ENCODE results near the gene VEGFB. TPM values are rescaled to one million over a fixed set of nuclear protein-coding genes. Genes with fewer than 3 reads are reported as not detected.

VEGFB gene
- total RNA-seq, 4 donors from 2014 or later = 56.1 to 75.0 (median 65.5) TPM

- DNase-seq (ENCODE audit: low spot score in 2 of 2) = no peak
- H3K36me3 ChIP-seq = peaks cover 8% of the 10 kb centered on the region
- H3K4me1 ChIP-seq = peaks cover 22% of the 10 kb centered on the region
- no peak overlapping the region for H3K27ac ChIP-seq
- no peaks in the 10 kb centered on the region for H3K27me3 ChIP-seq
- H3K9me3 ChIP-seq = no peaks in the 10 kb centered on the region
- no peak overlapping the region for H3K4me3 ChIP-seq
- TF ChIP-seq EP300 (IDR thresholded peaks at IDR 0.05) = no peak
- TF ChIP-seq POLR2A (IDR thresholded peaks at IDR 0.05) = no peak
- no peak for TF ChIP-seq POLR2AphosphoS5 (IDR thresholded peaks at IDR 0.05)
- WGBS = 81% methylated on average over 5 of the region's 17 CpGs
Observed at GRCh38 chr11:64220271-64220670, 14.1 kb upstream of the VEGFB start.

DNA sequence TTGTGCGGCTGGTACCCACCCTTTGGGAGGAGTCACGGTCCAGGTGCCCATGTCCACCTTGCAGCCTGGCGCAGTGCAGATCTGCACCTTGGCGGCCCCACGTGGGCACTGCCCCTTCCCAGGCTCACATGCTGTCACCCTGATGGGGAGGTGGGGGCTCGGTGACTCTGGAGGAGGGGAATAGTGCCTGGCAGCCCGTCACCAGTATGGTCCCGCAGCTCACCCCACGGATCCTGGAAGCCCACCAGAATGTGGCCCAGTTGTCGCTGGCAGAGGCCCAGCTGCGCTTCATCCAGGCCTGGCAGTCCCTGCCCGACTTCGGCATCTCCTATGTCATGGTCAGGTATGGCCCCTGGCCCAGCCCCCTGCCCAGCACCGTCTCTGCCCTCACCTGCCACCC, 13.6 kb upstream of the VEGFB start:
- no peak for TF ChIP-seq POLR2AphosphoS5 (IDR thresholded peaks at IDR 0.05)
- TF ChIP-seq CTCF (IDR thresholded peaks at IDR 0.05) = no peak
- TF ChIP-seq EP300 (IDR thresholded peaks at IDR 0.05) = no peak
- TF ChIP-seq POLR2A (IDR thresholded peaks at IDR 0.05) = no peak
- Histone ChIP-seq H3K4me3 (no peak overlapping the region), H3K27ac (no peak overlapping the region), H3K36me3 (peaks cover 8% of the 10 kb centered on the region), H3K9me3 (no peaks in the 10 kb centered on the region), H3K27me3 (no peaks in the 10 kb centered on the region), H3K4me1 (peaks cover 27% of the 10 kb centered on the region)
- no peak for DNase-seq (ENCODE audit: low spot score in 2 of 2)
- WGBS = 82% methylated on average over 5 of the region's 14 CpGs

DNA sequence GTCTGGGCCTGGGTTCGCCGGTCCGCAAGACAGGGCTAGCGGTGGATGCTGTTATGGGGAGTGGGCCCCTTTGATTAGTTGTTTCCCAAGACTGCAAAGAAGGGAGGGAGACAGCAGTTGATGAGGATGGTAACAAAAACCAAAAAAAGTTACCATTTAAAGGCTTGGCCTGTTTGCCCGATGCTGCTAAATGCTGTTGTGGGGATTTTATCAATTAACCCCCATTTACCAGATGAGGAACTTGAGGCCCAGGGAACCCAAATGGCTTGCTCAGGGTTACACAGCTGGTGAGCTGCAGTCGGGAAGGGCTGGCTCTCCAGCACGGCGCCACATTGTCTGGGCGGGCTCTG, 11.8 kb upstream of the VEGFB start:
- Histone ChIP-seq H3K4me1 (peaks cover 40% of the 10 kb centered on the region), H3K4me3 (no peak overlapping the region), H3K36me3 (peaks cover 8% of the 10 kb centered on the region), H3K9me3 (no peaks in the 10 kb centered on the region), H3K27me3 (no peaks in the 10 kb centered on the region), H3K27ac (no peak overlapping the region)
- TF ChIP-seq POLR2A (IDR thresholded peaks at IDR 0.05) (no peak), EP300 (IDR thresholded peaks at IDR 0.05) (no peak), CTCF (IDR thresholded peaks at IDR 0.05) (no peak), POLR2AphosphoS5 (IDR thresholded peaks at IDR 0.05) (no peak)
- DNase-seq (ENCODE audit: low spot score in 2 of 2) = no peak
- 36% methylated on average over 6 of the region's 9 CpGs for WGBS

- Histone ChIP-seq H3K4me3 (no peak overlapping the region), H3K9me3 (no peaks in the 10 kb centered on the region), H3K27me3 (no peaks in the 10 kb centered on the region), H3K36me3 (peaks cover 8% of the 10 kb centered on the region), H3K27ac (no peak overlapping the region), H3K4me1 (peaks cover 45% of the 10 kb centered on the region)
- TF ChIP-seq POLR2AphosphoS5 (IDR thresholded peaks at IDR 0.05) (no peak), EP300 (IDR thresholded peaks at IDR 0.05) (no peak), POLR2A (IDR thresholded peaks at IDR 0.05) (no peak), CTCF (IDR thresholded peaks at IDR 0.05) (no peak)
- DNase-seq (ENCODE audit: low spot score in 2 of 2) = peak in 1 of 2 donors; percentile 66
- WGBS = 72% methylated on average over 12 of the region's 24 CpGs
Observed at GRCh38 chr11:64223001-64223651, 11.3 kb upstream of the VEGFB start.

GRCh38 chr11:64224151-64224890, 10.1 kb upstream of the VEGFB start:
- TF ChIP-seq POLR2A (IDR thresholded peaks at IDR 0.05) (no peak), CTCF (IDR thresholded peaks at IDR 0.05) (no peak), POLR2AphosphoS5 (IDR thresholded peaks at IDR 0.05) (no peak), EP300 (IDR thresholded peaks at IDR 0.05) (no peak)
- Histone ChIP-seq H3K9me3 (no peaks in the 10 kb centered on the region), H3K4me3 (no peak overlapping the region), H3K27ac (peak overlapping the region; percentile 89), H3K4me1 (peaks cover 48% of the 10 kb centered on the region), H3K36me3 (peaks cover 8% of the 10 kb centered on the region), H3K27me3 (no peaks in the 10 kb centered on the region)
- DNase-seq (ENCODE audit: low spot score in 2 of 2) = peak in 1 of 2 donors; percentile 66
- WGBS = 87% methylated on average over 15 of the region's 17 CpGs
